Thyroid gland (tissue), 4 donors: ENCODE measurements around the gene ZFP37.
"Not testable (repeated sequence)": the region's sequence is repeated elsewhere in the genome, so short reads cannot be mapped to it uniquely, and the experiment has no call there.

Experiments
- CTCF ChIP-seq, 6 experiments: fragments of 200-600 bp in 3 of 6; fragments of 450-650 bp in 3 of 6; sonication (generic) in 3 of 6; IDR thresholded peaks; one replicate each; pipeline ENCODE4 v1.5.1; 2016 to 2019; ENCODE audit warnings: antibody characterized with exemption in 6 of 6, mild to moderate bottlenecking in 2 of 6, inconsistent platforms in 1 of 6, moderate library complexity in 1 of 6
- POLR2A ChIP-seq, 2 donors: fragments of 450-650 bp; IDR thresholded peaks; one replicate each; pipeline ENCODE4 v1.6.1; 2017; ENCODE audit warnings: antibody characterized with exemption in 2 of 2, mild to moderate bottlenecking in 2 of 2, moderate library complexity in 1 of 2

- not testable (repeated sequence) for TF ChIP-seq CTCF, POLR2A (IDR thresholded peaks at IDR 0.05)
Observed at GRCh38 chr9:113089924-113090323, 33.4 kb upstream of the ZFP37 start.
